HepG2 (cell line): ENCODE data around the gene ECE2. TPM values are rescaled to one million over a fixed set of nuclear protein-coding genes. Genes with fewer than 3 reads are reported as not detected.

Experiments
- DPF2 ChIP-seq: sonication (generic); formaldehyde crosslinking; IDR thresholded peaks from 2 replicates; pipeline ENCODE4 v1.4.0; 2020; ENCODE audit warnings: mild to moderate bottlenecking, low read depth, missing genetic modification reagents, borderline replicate concordance
- HDAC2 ChIP-seq: sonication (generic); formaldehyde crosslinking; IDR thresholded peaks from 2 replicates; pipeline ENCODE4 v1.4.0; 2020; ENCODE audit warnings: missing genetic modification reagents
- HES4 ChIP-seq: sonication (generic); formaldehyde crosslinking; IDR thresholded peaks from 2 replicates; pipeline ENCODE4 v1.9.0; 2021; ENCODE audit warnings: mild to moderate bottlenecking, missing genetic modification reagents, borderline replicate concordance
- IKZF5 ChIP-seq: IDR thresholded peaks from 2 replicates; pipeline ENCODE4 v1.6.1; 2018; ENCODE audit warnings: missing genetic modification reagents, mild to moderate bottlenecking, missing compliant biosample characterization
- MIER3 ChIP-seq: IDR thresholded peaks from 2 replicates; pipeline ENCODE4 v1.6.1; 2016; ENCODE audit warnings: missing compliant biosample characterization, borderline replicate concordance
- NFAT5 ChIP-seq: sonication (generic); formaldehyde crosslinking; IDR thresholded peaks from 2 replicates; pipeline ENCODE4 v1.4.0; 2020; ENCODE audit warnings: missing genetic modification reagents
- NONO ChIP-seq, 2 experiments: fragments of 450-650 bp in 1 of 2; sonication (generic) in 1 of 2; formaldehyde crosslinking in 1 of 2; IDR thresholded peaks in 1 of 2; conservative IDR thresholded peaks in 1 of 2; 2 replicates each; pipeline versions ENCODE4 v1.6.1 to v1.8.0; 2017 to 2022; ENCODE audit warnings: mild to moderate bottlenecking in 1 of 2, missing genetic modification reagents in 1 of 2, moderate library complexity in 1 of 2
- PHF20 ChIP-seq: sonication (generic); formaldehyde crosslinking; IDR thresholded peaks from 2 replicates; pipeline ENCODE4 v1.5.0; 2020; ENCODE audit warnings: mild to moderate bottlenecking, missing genetic modification reagents
- ZMYM2 ChIP-seq: sonication (generic); formaldehyde crosslinking; IDR thresholded peaks from 2 replicates; pipeline ENCODE4 v1.8.0; 2022; ENCODE audit warnings: mild to moderate bottlenecking, missing genetic modification reagents
- ZNF180 ChIP-seq: sonication (generic); formaldehyde crosslinking; IDR thresholded peaks from 2 replicates; pipeline ENCODE4 v1.4.0; 2020; ENCODE audit warnings: low read depth, missing genetic modification reagents, borderline replicate concordance
- ZNF678 ChIP-seq: sonication (generic); formaldehyde crosslinking; IDR thresholded peaks from 2 replicates; pipeline ENCODE4 v1.4.0; 2020; ENCODE audit warnings: mild to moderate bottlenecking, missing genetic modification reagents
- ZNF792 ChIP-seq: IDR thresholded peaks from 2 replicates; pipeline ENCODE4 v1.6.1; 2016
- polyA plus RNA-seq, 8 experiments: library from polyadenylated mRNA; depleted of rRNA in 3 of 8; stranded (reverse) in 7 of 8; unstranded in 1 of 8; fragments of >200 nt; fragmentation: Illumina TruSeq in 4 of 8; extraction: Trizol in 4 of 8; gene quantifications; 2 replicates each; pipeline versions ENCODE4 v1.2.1 to v1.2.3, GENCODE V29; 2011 to 2016; ENCODE audit warnings: low read depth in 4 of 8, missing spikeins in 1 of 8, mixed read lengths in 1 of 8; ENCODE audit not compliant: insufficient read depth in 1 of 8
- total RNA-seq, 5 experiments: library from RNA; depleted of rRNA; stranded (reverse); fragments of >200 nt; fragmentation: Illumina TruSeq; extraction: Trizol; gene quantifications; 2 replicates each; pipeline ENCODE4 v1.2.3, GENCODE V29; 2016; ENCODE audit warnings: low read depth in 1 of 5
- TF ChIP-seq, protein P1 (sequence below): sonication (generic); formaldehyde crosslinking; IDR thresholded peaks from 2 replicates; pipeline ENCODE4 v1.4.0; 2020; ENCODE audit warnings: low read depth, missing genetic modification reagents
- TF ChIP-seq, protein P2 (sequence below): sonication (generic); formaldehyde crosslinking; conservative IDR thresholded peaks from 2 replicates; pipeline ENCODE4 v1.8.0; 2022; ENCODE audit warnings: mild to moderate bottlenecking, moderate library complexity, missing genetic modification reagents

ECE2 gene
- total and polyA plus RNA-seq, 2 of the 13 experiments (the other 11 are each of a cell fraction or from before 2014, with no cell fraction given): not detected

DNA sequence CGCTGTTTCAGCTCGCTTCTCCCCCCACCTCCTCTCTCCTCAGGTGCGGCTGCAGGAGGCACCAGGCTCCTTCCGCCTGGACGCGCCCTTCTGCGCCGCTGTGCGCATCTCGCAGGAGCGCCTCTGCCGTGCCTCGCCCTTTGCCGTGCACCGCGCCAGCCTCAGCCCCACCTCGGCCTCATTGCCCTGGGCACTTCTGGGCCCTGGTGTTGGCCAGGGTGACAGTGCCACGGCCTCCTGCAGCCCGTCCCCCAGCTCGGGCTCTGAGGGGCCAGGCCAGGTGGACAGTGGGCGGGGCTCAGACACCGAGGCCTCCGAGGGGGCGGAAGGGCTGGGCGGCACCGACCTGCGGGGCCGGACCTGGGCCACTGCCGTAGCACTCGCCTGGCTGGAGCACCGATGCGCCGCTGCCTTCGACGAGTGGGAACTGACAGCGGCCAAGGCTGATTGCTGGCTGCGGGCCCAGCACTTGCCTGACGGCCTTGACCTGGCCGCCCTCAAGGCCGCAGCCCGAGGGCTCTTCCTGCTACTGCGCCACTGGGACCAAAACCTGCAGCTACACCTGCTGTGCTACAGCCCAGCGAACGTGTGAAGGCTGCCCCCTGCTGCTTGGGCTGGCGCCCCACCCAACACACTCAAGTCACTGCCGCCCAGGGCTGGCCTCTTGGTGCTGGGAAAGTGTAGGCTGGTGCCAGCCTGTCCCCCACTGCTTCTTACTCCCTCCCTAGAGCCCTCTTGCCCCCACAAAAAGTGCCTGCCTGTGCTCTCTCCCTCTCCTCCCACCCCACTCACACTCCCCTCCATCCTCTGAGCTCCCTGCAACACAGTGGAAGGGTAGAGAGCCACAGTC, 34.1 kb upstream of the ECE2 start (continued):
- TF ChIP-seq, protein P1, sequence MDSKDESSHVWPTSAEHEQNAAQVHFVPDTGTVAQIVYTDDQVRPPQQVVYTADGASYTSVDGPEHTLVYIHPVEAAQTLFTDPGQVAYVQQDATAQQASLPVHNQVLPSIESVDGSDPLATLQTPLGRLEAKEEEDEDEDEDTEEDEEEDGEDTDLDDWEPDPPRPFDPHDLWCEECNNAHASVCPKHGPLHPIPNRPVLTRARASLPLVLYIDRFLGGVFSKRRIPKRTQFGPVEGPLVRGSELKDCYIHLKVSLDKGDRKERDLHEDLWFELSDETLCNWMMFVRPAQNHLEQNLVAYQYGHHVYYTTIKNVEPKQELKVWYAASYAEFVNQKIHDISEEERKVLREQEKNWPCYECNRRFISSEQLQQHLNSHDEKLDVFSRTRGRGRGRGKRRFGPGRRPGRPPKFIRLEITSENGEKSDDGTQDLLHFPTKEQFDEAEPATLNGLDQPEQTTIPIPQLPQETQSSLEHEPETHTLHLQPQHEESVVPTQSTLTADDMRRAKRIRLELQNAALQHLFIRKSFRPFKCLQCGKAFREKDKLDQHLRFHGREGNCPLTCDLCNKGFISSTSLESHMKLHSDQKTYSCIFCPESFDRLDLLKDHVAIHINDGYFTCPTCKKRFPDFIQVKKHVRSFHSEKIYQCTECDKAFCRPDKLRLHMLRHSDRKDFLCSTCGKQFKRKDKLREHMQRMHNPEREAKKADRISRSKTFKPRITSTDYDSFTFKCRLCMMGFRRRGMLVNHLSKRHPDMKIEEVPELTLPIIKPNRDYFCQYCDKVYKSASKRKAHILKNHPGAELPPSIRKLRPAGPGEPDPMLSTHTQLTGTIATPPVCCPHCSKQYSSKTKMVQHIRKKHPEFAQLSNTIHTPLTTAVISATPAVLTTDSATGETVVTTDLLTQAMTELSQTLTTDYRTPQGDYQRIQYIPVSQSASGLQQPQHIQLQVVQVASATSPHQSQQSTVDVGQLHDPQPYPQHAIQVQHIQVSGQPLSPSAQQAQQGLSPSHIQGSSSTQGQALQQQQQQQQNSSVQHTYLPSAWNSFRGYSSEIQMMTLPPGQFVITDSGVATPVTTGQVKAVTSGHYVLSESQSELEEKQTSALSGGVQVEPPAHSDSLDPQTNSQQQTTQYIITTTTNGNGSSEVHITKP: peak; percentile 61; the same call in 1 of the 2 replicates
- TF ChIP-seq PHF20: peak; percentile 60; the same call in 1 of the 2 replicates
- TF ChIP-seq, protein P2, sequence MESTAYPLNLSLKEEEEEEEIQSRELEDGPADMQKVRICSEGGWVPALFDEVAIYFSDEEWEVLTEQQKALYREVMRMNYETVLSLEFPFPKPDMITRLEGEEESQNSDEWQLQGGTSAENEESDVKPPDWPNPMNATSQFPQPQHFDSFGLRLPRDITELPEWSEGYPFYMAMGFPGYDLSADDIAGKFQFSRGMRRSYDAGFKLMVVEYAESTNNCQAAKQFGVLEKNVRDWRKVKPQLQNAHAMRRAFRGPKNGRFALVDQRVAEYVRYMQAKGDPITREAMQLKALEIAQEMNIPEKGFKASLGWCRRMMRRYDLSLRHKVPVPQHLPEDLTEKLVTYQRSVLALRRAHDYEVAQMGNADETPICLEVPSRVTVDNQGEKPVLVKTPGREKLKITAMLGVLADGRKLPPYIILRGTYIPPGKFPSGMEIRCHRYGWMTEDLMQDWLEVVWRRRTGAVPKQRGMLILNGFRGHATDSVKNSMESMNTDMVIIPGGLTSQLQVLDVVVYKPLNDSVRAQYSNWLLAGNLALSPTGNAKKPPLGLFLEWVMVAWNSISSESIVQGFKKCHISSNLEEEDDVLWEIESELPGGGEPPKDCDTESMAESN (CRISPR knock-in tag): peak; percentile 93
- no peak for TF ChIP-seq NONO (IDR thresholded peaks at IDR 0.05)
- TF ChIP-seq NONO (CRISPR knock-in tag; conservative IDR thresholded peaks at IDR 0.05): peak; percentile 98
- TF ChIP-seq MIER3 (CRISPR knock-in tag): peak; percentile 96; the same call in 1 of the 2 replicates
- TF ChIP-seq DPF2: peak; percentile 64; the same call in 1 of the 2 replicates
- TF ChIP-seq ZNF792 (CRISPR knock-in tag): peak; percentile 90
- TF ChIP-seq IKZF5 (CRISPR knock-in tag): peak; percentile 96
- TF ChIP-seq HDAC2 (CRISPR knock-in tag): peak; percentile 96
- TF ChIP-seq NFAT5 (CRISPR knock-in tag): no peak; the same call in 1 of the 2 replicates
- peak; percentile 87; the same call in 1 of the 2 replicates for TF ChIP-seq ZNF678 (CRISPR knock-in tag)
- no peak for TF ChIP-seq ZNF180 (CRISPR knock-in tag)
- no peak for TF ChIP-seq HES4
- peak; percentile 63; the same call in 1 of the 2 replicates for TF ChIP-seq ZMYM2 (CRISPR knock-in tag)
